ENCODE measurements around the gene FAM120B. TPM values are rescaled to one million over a fixed set of nuclear protein-coding genes. Genes with fewer than 3 reads are reported as not detected.

Gene FAM120B
- total RNA-seq, 1 donor from 2014 or later = 19.7 TPM

DNA sequence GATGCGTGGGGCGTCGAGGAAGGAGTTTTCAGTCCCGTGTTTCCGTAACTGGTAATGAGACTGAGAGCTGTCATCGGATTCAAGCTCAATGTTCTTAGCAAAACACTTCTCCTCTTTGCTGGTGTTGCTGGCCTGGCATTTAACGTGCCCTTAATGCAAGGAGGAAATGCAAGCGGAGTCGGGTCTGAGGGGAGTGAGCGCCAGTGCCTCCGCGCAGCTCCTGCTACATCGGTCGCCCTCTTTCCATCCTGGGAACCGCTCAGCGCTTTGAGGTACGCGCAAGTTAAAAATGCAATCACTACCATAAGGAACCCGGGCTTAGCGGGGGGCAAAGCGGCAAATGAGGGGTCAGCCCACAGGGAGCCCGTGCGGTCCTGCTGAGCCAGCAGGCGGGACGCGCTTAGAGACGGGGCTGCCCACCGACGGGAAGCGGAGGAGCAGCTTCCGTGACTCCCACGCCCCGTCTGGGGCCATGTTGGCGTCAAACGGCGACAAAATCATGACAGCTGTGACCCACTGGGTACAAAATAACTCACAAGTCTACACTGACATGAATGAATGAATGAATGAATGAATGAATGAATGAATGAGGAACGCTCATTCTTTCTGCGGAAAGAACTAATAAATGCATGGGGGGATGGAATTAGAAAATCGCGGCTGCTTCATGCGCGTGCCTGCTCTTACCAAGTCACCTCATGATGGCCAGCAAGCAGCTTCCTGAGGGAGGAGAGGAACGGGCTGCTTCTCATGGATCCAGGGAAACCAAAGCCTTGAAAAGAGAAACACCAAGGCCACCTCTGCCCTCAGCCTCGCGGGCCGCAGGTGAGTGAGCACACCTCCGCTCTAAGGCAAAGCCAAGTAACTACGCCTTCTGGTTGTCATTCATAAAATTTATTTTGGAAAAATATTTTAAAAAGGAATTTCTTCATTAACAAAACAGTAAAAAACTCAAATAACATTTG lies 24.9 kb upstream of the FAM120B start:
- H3K9me3 Mint-ChIP-seq = no peaks in the 10 kb centered on the region

DNA sequence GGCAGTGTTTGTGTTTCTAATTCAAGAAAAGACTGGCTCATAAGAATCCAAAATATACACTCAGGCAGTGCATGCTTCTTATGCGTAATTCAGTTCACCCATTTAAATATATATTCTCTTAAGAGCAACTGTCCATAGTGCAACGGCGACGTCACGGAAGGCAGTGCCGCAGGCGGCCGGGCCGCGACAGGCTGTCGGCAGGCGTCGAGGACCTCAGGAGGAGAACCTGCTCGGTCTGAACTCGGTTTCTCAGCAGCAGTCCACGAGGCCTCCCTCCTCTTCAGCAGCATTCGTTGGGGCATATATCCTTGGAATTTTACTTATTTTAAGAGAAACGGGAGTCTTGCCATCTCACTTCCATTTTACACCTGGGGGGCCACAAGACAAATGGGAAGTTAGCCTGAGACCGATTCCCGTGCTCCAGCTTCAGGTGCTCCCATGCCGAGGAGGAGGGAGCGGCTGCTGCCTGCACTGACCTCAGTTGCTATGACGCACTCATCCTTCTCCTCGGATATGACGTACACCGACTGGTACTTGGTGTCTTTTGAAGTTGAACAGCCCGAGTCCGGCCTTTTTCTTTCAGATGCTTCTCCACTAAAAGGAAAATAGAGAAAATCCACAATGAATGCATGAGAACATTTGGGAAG lies 23.9 kb upstream of the FAM120B start:
- Histone ChIP-seq H3K4me3 (no peak overlapping the region), H4K20me1 (ENCODE audit: low read depth) (peaks cover 61% of the 10 kb centered on the region), H3K9me3 (ENCODE audit: low read depth) (no peaks in the 10 kb centered on the region), H3K79me2 (ENCODE audit: low read depth) (peaks cover 11% of the 10 kb centered on the region), H3K4me1 (peaks cover 18% of the 10 kb centered on the region), H3K27ac (no peak overlapping the region), H3F3A (ENCODE audit: low read depth) (peaks cover 28% of the 10 kb centered on the region), H2AFZ (replicated peaks) (no peak overlapping the region), H3K36me3 (peaks cover 8% of the 10 kb centered on the region), H3K9ac (no peak overlapping the region), H3K27me3 (peaks cover 48% of the 10 kb centered on the region), H3K4me2 (no peak overlapping the region)
- Mint-ChIP-seq H3K4me1 (peaks cover 33% of the 10 kb centered on the region), H3K36me3 (peaks cover 32% of the 10 kb centered on the region), H3K27ac (no peak overlapping the region), H3K4me3 (peak overlapping the region; percentile 57), H3K9me3 (no peaks in the 10 kb centered on the region), H3K27me3 (ENCODE audit: insufficient read depth, low read depth) (peaks cover 17% of the 10 kb centered on the region)
- no peak for DNase-seq (ENCODE audit: low spot score)
- TF ChIP-seq EZH2phosphoT487 (IDR thresholded peaks at IDR 0.05) (no peak), EZH2 (IDR thresholded peaks at IDR 0.05) (no peak)
- TF ChIP-seq, protein P1, sequence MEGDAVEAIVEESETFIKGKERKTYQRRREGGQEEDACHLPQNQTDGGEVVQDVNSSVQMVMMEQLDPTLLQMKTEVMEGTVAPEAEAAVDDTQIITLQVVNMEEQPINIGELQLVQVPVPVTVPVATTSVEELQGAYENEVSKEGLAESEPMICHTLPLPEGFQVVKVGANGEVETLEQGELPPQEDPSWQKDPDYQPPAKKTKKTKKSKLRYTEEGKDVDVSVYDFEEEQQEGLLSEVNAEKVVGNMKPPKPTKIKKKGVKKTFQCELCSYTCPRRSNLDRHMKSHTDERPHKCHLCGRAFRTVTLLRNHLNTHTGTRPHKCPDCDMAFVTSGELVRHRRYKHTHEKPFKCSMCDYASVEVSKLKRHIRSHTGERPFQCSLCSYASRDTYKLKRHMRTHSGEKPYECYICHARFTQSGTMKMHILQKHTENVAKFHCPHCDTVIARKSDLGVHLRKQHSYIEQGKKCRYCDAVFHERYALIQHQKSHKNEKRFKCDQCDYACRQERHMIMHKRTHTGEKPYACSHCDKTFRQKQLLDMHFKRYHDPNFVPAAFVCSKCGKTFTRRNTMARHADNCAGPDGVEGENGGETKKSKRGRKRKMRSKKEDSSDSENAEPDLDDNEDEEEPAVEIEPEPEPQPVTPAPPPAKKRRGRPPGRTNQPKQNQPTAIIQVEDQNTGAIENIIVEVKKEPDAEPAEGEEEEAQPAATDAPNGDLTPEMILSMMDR (IDR thresholded peaks at IDR 0.05) = no peak

More for the DNA sequence above, 24.9 kb upstream of the FAM120B start:
- H3K4me3 ChIP-seq = no peak overlapping the region
- DNase-seq (ENCODE audit: low spot score) = no peak
- no peak overlapping the region for H3K27ac ChIP-seq
- peaks cover 8% of the 10 kb centered on the region for H3K4me1 ChIP-seq
- H4K20me1 ChIP-seq (ENCODE audit: low read depth) = peaks cover 51% of the 10 kb centered on the region
- H3K4me2 ChIP-seq = no peak overlapping the region
- H2AFZ ChIP-seq (replicated peaks) = no peak overlapping the region
- Mint-ChIP-seq H3K27ac (no peak overlapping the region), H3K4me3 (no peak overlapping the region), H3K4me1 (peaks cover 23% of the 10 kb centered on the region), H3K36me3 (peaks cover 27% of the 10 kb centered on the region), H3K27me3 (ENCODE audit: insufficient read depth, low read depth) (peaks cover 17% of the 10 kb centered on the region)
- H3K9me3 ChIP-seq (ENCODE audit: low read depth) = no peaks in the 10 kb centered on the region
- TF ChIP-seq EZH2phosphoT487 (IDR thresholded peaks at IDR 0.05) (no peak), EZH2 (IDR thresholded peaks at IDR 0.05) (no peak)
- TF ChIP-seq, protein P1 (IDR thresholded peaks at IDR 0.05) = no peak
- H3K79me2 ChIP-seq (ENCODE audit: low read depth) = peaks cover under 1% of the 10 kb centered on the region
- no peak overlapping the region for H3K9ac ChIP-seq
- H3K27me3 ChIP-seq = peaks cover 38% of the 10 kb centered on the region
- H3F3A ChIP-seq (ENCODE audit: low read depth) = peaks cover 18% of the 10 kb centered on the region
- peaks cover 8% of the 10 kb centered on the region for H3K36me3 ChIP-seq

DNA sequence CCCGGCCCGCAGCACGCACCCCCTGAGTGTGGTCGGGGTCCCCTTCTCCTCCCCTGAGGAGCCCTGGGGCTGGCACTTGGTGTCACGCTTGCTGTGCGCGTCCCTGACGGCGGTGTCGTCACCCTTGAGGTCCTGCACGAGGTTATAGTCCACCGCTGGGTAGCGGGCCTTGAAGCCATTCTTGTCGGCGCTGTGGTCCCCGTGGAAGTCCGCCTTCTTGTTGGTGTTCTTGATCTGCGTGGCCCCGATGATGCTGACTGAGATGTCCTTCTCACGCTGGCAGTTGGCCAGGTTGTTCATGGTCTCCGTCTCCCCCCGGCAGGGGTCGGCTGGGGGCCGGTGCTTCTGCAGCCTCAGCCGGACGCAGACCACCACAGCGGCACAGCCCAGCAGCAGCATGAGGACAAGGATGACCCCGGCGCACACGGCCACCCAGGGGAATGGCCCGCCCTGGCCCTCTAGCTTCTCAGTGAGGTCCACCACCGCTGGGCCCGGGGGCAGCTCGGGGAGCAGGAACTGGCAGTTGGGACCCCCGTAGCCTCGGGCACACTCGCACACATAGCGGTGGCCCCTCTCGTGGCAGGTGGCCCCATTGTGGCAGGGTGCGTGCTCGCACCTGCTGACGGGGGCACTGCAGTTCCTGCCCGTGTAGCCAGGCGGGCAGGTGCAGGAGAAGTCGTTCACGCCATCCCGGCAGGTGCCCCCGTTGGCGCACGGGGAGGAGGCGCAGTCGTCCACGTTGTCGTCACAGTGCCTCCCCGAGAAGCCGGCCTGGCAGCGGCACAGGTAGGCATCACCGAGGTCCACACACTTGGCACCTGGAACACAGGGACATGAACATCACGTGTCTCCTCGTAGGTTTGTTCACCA lies 23.1 kb upstream of the FAM120B start:
- no peaks in the 10 kb centered on the region for H3K9me3 Mint-ChIP-seq
- Histone ChIP-seq H3K9ac (no peak overlapping the region), H2AFZ (replicated peaks) (no peak overlapping the region), H3K4me1 (peaks cover 27% of the 10 kb centered on the region), H3K9me3 (ENCODE audit: low read depth) (no peaks in the 10 kb centered on the region), H3K27me3 (peaks cover 56% of the 10 kb centered on the region), H3K27ac (no peak overlapping the region), H3K4me3 (no peak overlapping the region), H4K20me1 (ENCODE audit: low read depth) (peaks cover 69% of the 10 kb centered on the region), H3K79me2 (ENCODE audit: low read depth) (peaks cover 19% of the 10 kb centered on the region), H3K36me3 (peaks cover 8% of the 10 kb centered on the region), H3K4me2 (no peak overlapping the region), H3F3A (ENCODE audit: low read depth) (peaks cover 29% of the 10 kb centered on the region)
- H3K27ac Mint-ChIP-seq = no peak overlapping the region
- DNase-seq (ENCODE audit: low spot score) = no peak
- peaks cover 37% of the 10 kb centered on the region for H3K4me1 Mint-ChIP-seq
- TF ChIP-seq, protein P1 (IDR thresholded peaks at IDR 0.05) = no peak
- TF ChIP-seq EZH2phosphoT487 (IDR thresholded peaks at IDR 0.05) = no peak
- no peak for TF ChIP-seq EZH2 (IDR thresholded peaks at IDR 0.05)
- peaks cover 23% of the 10 kb centered on the region for H3K27me3 Mint-ChIP-seq (ENCODE audit: insufficient read depth, low read depth)
- peaks cover 38% of the 10 kb centered on the region for H3K36me3 Mint-ChIP-seq
- H3K4me3 Mint-ChIP-seq = no peak overlapping the region
